Upper lobe of left lung (tissue), 6 donors: ENCODE measurements around the gene ARAP1. TPM values are rescaled to one million over a fixed set of nuclear protein-coding genes. Genes with fewer than 3 reads are reported as not detected.

Experiments used
- ATAC-seq, 2 donors: fragments of 200-7000 bp; cut with Tn5 transposase; one replicate each; pipeline ENCODE4 v1.9.1; 2022; ENCODE audit warnings: mild to moderate bottlenecking in 2 of 2, moderate library complexity in 2 of 2; ENCODE audit not compliant: low FRiP score in 2 of 2
- DNase-seq, 2 donors: peaks; one replicate each; pipeline ENCODE4 v3.0.0-alpha.2; 2019 to 2020
- H3K27ac ChIP-seq, 4 donors: fragments of 200-600 bp; sonication (generic); one replicate each; pipeline ENCODE4 v1.5.1; 2016 to 2019
- H3K27me3 ChIP-seq, 4 donors: fragments of 200-600 bp; sonication (generic); one replicate each; pipeline ENCODE4 v1.5.1; 2017 to 2019
- H3K36me3 ChIP-seq, 4 donors: fragments of 200-600 bp; sonication (generic); one replicate each; pipeline ENCODE4 v1.5.1; 2016 to 2019
- H3K4me1 ChIP-seq, 4 donors: fragments of 200-600 bp; sonication (generic); one replicate each; pipeline ENCODE4 v1.5.1; 2018 to 2019
- H3K4me3 ChIP-seq, 4 donors: fragments of 200-600 bp; sonication (generic); one replicate each; pipeline ENCODE4 v1.5.1; 2017 to 2019; ENCODE audit warnings: mild to moderate bottlenecking in 2 of 4, moderate library complexity in 1 of 4
- H3K9me3 ChIP-seq, 4 donors: fragments of 200-600 bp; sonication (generic); one replicate each; pipeline ENCODE4 v1.5.1; 2018 to 2019
- EP300 ChIP-seq, 4 donors: sonication (generic); formaldehyde crosslinking; IDR thresholded peaks; one replicate each; pipeline ENCODE4 v1.5.1; 2017; ENCODE audit warnings: antibody characterized with exemption in 4 of 4, control low read depth in 2 of 4
- POLR2A ChIP-seq, 4 donors: fragments of 450-650 bp; IDR thresholded peaks; one replicate each; pipeline ENCODE4 v1.5.1; 2016 to 2017; ENCODE audit warnings: antibody characterized with exemption in 4 of 4, mild to moderate bottlenecking in 2 of 4
- POLR2AphosphoS5 ChIP-seq, 2 donors: sonication (generic); formaldehyde crosslinking; IDR thresholded peaks; one replicate each; pipeline ENCODE4 v1.5.1; 2017; ENCODE audit warnings: antibody characterized with exemption in 2 of 2
- WGBS, 2 donors: methylation state at CpG; one replicate each; pipeline ENCODE4 v1.1.5; 2017 to 2018; 5-methylcytosine and 5-hydroxymethylcytosine counted together
- total RNA-seq, 6 donors: library from RNA; depleted of rRNA in 4 of 6; stranded (reverse); fragments of >200 nt in 4 of 6; gene quantifications; one replicate each; pipeline versions ENCODE4 v1.1.0 to v1.2.1, GENCODE V29; 2016 to 2021
- TF ChIP-seq, protein P1 (sequence below), 6 experiments: fragments of 450-650 bp in 4 of 6; fragments of 200-600 bp in 2 of 6; sonication (generic) in 2 of 6; IDR thresholded peaks; one replicate each; pipeline ENCODE4 v1.5.1; 2016 to 2019; ENCODE audit warnings: antibody characterized with exemption in 6 of 6
- donor health status: DM: no; HTN: no; CAD: no; lungs with moderate emphysema.
- donor health status: DM: no; HTN: yes; CAD: no; lungs with severe emphysema.

The ARAP1 gene
- total RNA-seq, 6 donors from 2014 or later: 217 to 1,154 (median 269) TPM

DNA sequence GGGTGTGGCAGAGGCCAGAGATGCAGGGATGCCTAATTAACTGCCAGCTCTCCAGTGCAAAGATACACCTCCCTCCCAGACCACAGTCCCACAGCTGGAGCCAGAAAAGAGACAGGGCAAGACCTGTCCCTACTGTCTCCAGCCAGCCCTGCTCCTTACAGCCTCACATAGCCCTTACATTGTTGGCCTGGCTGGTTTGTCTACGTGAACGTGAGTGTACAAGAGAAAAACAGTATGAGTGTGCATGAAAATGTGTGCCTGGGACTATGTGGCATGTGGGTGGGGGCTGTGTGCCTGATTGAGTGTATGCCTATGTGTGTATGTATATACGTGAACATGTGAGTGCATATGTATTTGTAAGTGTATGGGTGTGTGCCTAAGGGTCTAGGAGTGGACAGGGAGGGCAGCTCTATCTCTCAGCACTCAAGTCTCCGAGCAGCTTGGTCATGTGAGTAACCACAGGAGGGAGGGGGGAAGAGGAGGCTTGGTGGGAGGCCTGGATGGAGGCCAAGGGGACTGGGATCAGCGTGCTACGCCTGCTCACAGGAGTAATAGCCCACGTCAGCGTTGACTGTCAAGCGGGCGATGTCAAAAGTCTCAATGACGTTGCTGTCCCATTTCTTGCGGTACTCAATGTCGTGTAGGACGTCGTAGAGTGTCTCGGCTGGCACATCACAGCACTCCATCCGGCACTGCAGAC, 6.6 kb upstream of the ARAP1 start:
- no peak for TF ChIP-seq POLR2A (IDR thresholded peaks at IDR 0.05)
- TF ChIP-seq EP300 (IDR thresholded peaks at IDR 0.05): peak in 1 of 4 donors; percentile 54
- no peak for TF ChIP-seq POLR2AphosphoS5 (IDR thresholded peaks at IDR 0.05)
- TF ChIP-seq, protein P1, sequence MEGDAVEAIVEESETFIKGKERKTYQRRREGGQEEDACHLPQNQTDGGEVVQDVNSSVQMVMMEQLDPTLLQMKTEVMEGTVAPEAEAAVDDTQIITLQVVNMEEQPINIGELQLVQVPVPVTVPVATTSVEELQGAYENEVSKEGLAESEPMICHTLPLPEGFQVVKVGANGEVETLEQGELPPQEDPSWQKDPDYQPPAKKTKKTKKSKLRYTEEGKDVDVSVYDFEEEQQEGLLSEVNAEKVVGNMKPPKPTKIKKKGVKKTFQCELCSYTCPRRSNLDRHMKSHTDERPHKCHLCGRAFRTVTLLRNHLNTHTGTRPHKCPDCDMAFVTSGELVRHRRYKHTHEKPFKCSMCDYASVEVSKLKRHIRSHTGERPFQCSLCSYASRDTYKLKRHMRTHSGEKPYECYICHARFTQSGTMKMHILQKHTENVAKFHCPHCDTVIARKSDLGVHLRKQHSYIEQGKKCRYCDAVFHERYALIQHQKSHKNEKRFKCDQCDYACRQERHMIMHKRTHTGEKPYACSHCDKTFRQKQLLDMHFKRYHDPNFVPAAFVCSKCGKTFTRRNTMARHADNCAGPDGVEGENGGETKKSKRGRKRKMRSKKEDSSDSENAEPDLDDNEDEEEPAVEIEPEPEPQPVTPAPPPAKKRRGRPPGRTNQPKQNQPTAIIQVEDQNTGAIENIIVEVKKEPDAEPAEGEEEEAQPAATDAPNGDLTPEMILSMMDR (IDR thresholded peaks at IDR 0.05): no peak
- ATAC-seq (peak in 1 of 2 donors; percentile 62), DNase-seq (peak in 1 of 2 donors; percentile 62)
- WGBS, 2 donors: 61% methylated on average over 17 of the region's 17 CpGs
- no peaks in the 10 kb centered on the region for H3K27me3 ChIP-seq
- peak overlapping the region in 2 of 4 donors; percentile 25 to 28 for H3K27ac ChIP-seq
- no peaks in the 10 kb centered on the region for H3K9me3 ChIP-seq
- peaks cover 0 to 25% (median 13%) of the 10 kb centered on the region in 4 donors for H3K4me1 ChIP-seq
- H3K36me3 ChIP-seq: peaks cover 0 to 31% (median 8%) of the 10 kb centered on the region in 4 donors
- no peak overlapping the region for H3K4me3 ChIP-seq

DNA sequence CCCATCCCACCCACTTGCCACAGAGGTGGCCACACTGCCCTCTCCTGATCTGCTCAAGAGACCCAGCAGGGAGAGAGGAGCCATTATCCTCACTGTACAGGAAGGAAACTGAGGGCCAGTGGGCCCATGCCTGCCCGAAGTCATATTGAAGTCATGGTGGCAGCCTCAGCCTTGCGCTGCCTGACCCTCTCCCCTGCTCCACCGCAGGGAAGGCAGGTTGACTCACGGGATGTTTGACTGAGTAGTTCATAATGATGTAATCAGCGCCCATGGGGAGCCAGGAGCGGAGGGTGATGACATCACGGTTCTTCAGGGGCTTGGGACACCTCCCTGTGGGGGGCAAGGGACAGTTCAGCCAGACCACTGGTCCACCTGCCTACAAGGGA, 6.1 kb upstream of the ARAP1 start:
- Histone ChIP-seq H3K27ac (no peak overlapping the region), H3K4me3 (no peak overlapping the region), H3K36me3 (peaks cover 0 to 31% (median 8%) of the 10 kb centered on the region in 4 donors), H3K9me3 (no peaks in the 10 kb centered on the region), H3K27me3 (no peaks in the 10 kb centered on the region), H3K4me1 (peaks cover 3 to 28% (median 13%) of the 10 kb centered on the region in 4 donors)
- TF ChIP-seq POLR2A (IDR thresholded peaks at IDR 0.05): no peak
- TF ChIP-seq POLR2AphosphoS5 (IDR thresholded peaks at IDR 0.05): no peak
- 76% methylated on average over 7 of the region's 7 CpGs; no CpG with 5 or more reads in 1 of the 2 donors for WGBS, 2 donors
- ATAC-seq: peak in 1 of 2 donors; percentile 46
- DNase-seq: no peak

DNA sequence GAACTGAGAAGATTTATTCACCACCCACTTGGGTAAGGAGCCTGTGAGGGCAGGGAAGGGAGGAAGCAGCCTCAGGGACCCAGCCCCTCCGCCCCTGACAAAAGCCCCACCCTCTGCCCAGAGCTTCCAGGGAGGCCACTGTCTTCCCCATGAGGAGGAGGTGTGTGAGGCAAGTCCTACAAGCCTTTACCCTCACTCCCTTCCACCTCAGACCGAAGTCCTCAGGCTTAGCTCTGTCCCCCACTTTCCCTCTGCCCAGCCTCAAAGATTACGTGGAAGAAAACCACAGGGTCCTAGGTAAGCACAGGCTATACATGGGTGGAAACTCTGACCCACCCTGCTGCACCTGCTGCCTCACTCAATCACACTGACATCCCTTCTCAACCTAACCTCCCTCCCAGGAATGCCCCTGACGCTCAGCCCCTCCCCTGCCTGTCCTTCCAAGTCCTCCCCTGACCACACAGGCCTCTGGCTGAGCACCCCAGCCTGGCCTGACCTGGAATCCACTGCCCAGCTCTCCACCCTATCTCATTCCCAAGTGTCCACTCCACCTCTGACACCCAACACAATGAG, 3.6 kb upstream of the ARAP1 start:
- 82 to 88% methylated on average over 4 of the region's 4 CpGs for WGBS, 2 donors
- no peaks in the 10 kb centered on the region for H3K9me3 ChIP-seq
- DNase-seq (no peak), ATAC-seq (no peak)
- no peak for TF ChIP-seq EP300 (IDR thresholded peaks at IDR 0.05)
- no peak overlapping the region for H3K27ac ChIP-seq
- H3K27me3 ChIP-seq: no peaks in the 10 kb centered on the region
- peaks cover 0 to 31% (median 8%) of the 10 kb centered on the region in 4 donors for H3K36me3 ChIP-seq
- H3K4me1 ChIP-seq: peaks cover 12 to 45% (median 28%) of the 10 kb centered on the region in 4 donors
- no peak overlapping the region for H3K4me3 ChIP-seq

DNA sequence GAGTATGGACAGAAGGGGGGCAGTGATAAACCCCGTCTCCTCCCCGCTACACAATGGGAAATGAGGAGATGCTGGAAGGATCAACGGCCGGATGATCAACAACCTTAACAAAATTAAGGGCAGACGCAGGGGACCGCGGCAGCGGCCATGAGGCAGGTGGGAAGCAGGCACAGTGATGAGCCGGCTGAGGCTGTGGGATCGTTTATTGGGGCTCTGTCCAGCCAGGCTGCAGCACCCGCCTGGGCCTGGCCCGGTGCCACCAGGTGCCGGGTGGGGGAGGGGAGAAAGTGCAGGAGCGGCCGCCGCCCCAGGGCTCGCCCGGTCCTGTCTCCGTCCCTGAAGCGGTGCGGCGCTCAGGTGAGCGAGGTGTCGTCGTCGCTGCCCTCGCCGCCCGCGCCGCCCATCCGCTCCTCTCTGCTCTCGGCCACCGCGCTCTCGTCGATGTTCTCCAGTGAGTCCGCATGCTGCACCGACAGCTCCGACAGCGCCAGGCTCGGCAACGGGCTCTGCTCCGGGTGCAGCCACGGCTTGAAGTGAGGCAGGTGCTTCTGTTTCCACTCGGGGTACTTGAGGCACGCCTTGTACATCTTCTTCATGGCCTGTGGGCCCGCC, 2.4 kb upstream of the ARAP1 start:
- Histone ChIP-seq H3K9me3 (no peaks in the 10 kb centered on the region), H3K27me3 (no peaks in the 10 kb centered on the region), H3K27ac (no peak overlapping the region), H3K36me3 (peaks cover 0 to 31% (median 8%) of the 10 kb centered on the region in 4 donors), H3K4me1 (peaks cover 16 to 52% (median 39%) of the 10 kb centered on the region in 4 donors), H3K4me3 (no peak overlapping the region)
- DNase-seq (peak in 1 of 2 donors; percentile 84), ATAC-seq (no peak)
- TF ChIP-seq POLR2AphosphoS5 (IDR thresholded peaks at IDR 0.05) (no peak), POLR2A (IDR thresholded peaks at IDR 0.05) (no peak), EP300 (IDR thresholded peaks at IDR 0.05) (no peak)
- TF ChIP-seq, protein P1 (IDR thresholded peaks at IDR 0.05): no peak
- WGBS, 2 donors: 88 to 93% methylated on average over 41 to 46 of the region's 48 CpGs

DNA sequence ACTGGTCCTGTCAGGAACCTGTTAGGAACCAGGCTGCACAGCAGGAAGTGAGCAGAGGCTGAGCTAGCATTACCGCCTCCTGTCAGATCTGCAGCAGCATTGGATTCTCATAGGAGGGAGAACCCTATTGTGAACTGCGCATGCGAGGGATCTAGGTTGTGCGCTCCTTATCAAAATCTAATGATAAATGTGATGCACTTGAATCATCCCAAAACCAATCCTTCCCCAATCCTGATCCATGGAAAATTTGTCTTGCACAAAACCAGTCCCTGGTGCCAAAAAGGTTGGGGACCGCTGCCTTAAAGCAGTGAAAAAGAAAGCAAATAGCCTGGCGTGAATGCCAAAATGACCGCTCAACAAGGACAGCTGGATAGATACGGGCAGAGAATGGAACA, 1.9 kb upstream of the ARAP1 start:
- Histone ChIP-seq H3K27ac (no peak overlapping the region), H3K27me3 (no peaks in the 10 kb centered on the region), H3K9me3 (no peaks in the 10 kb centered on the region), H3K36me3 (peaks cover 0 to 31% (median 8%) of the 10 kb centered on the region in 4 donors), H3K4me1 (peaks cover 16 to 51% (median 37%) of the 10 kb centered on the region in 4 donors), H3K4me3 (no peak overlapping the region)
- 97 to 99% methylated on average over 7 to 8 of the region's 8 CpGs for WGBS, 2 donors
- TF ChIP-seq POLR2A (IDR thresholded peaks at IDR 0.05) (no peak), POLR2AphosphoS5 (IDR thresholded peaks at IDR 0.05) (no peak), EP300 (IDR thresholded peaks at IDR 0.05) (no peak)
- TF ChIP-seq, protein P1 (IDR thresholded peaks at IDR 0.05): no peak
- ATAC-seq (no peak), DNase-seq (no peak)
